GM15510 (cell line): ENCODE measurements around the gene CLEC4M.

Experiments
- POLR2A ChIP-seq: IDR thresholded peaks from 3 replicates; pipeline ENCODE4 v1.6.1; 2011; ENCODE audit warnings: borderline replicate concordance; ENCODE audit not compliant: insufficient read length; ENCODE audit errors: extremely low read depth

The CLEC4M gene

DNA sequence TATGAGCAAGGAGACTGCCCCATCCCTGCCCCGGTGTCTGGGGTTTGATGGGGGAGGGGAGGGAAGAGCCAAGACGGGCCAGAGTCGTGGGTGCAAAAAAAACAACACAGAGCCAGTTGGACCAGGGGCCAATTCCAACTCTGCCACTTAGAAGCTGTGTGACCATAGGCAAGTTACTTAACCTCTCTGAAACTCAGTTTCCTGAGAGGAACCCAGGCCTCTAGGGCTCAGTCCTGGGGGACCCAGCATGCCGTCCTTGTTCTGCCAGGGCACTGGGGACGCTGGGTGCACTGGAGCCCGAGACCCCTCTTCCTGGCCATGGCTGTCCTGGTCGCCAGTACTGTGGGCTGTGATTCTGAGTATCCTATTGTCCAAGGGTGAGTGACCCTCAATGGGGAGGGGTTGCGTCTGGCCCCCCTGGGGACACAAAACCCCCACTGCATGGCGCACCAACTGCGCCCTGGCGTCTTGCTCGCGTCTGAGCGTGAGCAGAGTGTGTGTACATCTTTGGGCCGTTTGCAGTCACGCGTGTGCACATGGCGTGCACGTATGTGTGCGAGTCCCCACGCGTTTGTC, 24.6 kb downstream of the CLEC4M start:
- TF ChIP-seq POLR2A, result no peak

GRCh38 chr19:7788178-7788932, 25.3 kb downstream of the CLEC4M start:
- TF ChIP-seq POLR2A, result no peak

GRCh38 chr19:7788933-7789323, 25.9 kb downstream of the CLEC4M start:
- TF ChIP-seq POLR2A, result no peak

DNA sequence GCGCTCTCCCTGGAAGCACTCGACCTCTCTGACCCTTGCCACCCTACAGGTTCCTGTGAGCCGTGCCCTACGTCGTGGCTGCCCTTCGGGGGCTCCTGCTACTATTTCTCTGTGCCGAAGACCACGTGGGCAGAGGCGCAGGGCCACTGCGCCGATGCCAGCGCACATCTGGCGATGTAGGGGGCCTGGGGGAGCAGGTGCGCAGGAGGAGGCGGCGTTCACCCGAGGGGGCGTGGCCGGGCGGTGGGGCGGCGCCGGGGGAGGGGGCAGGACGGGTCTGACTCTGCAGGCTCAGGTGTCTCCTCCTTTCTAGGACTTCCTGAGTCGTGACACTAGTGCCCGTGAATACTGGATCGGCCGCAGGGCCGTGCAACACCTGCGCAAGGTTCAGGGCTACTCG, 26.4 kb downstream of the CLEC4M start:
- no peak for TF ChIP-seq POLR2A

DNA sequence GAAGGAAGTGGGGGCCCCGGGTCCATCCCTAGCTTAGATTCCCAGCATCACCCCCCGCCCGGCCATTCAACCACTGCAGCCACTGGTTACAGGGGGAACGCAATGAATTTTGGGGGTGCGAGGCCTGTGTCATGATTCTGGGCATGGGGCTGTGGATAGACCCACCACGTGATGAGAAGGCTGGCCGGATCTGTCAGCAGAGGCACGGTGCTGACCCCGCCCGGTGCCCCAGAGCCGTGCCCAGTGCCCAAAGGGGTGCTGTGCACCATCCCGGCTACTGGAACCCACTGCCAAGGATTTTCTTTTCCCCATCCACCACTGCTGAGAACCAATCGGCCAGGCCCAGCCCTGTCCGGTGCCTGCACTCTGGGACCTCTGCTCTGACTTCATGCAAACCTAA, 27.4 kb downstream of the CLEC4M start:
- TF ChIP-seq POLR2A, result no peak

GRCh38 chr19:7792281-7792680, 29.2 kb downstream of the CLEC4M start:
- TF ChIP-seq POLR2A, result no peak

DNA sequence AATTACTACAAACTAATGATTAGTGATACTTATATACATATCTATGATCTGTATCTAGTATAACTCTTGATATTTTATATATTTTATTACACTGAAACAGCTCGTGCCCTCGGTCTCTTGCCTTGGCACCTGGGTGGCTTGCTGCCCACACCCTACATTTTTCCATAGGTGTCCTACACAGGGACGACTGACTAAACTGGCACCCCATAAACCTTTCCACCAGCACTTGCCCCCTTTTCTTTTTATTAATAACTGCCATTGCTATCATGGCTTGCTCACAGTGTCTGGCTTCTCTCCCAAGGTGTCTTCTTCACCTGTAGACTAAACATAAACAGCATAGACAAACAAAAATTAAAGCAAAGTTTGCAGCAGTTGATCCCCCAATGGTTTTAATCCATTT, 30.4 kb downstream of the CLEC4M start:
- TF ChIP-seq POLR2A, result no peak

GRCh38 chr19:7795555-7796161, 32.6 kb downstream of the CLEC4M start:
- no peak for TF ChIP-seq POLR2A

GRCh38 chr19:7799640-7800355, 36.8 kb downstream of the CLEC4M start:
- no peak for TF ChIP-seq POLR2A

DNA sequence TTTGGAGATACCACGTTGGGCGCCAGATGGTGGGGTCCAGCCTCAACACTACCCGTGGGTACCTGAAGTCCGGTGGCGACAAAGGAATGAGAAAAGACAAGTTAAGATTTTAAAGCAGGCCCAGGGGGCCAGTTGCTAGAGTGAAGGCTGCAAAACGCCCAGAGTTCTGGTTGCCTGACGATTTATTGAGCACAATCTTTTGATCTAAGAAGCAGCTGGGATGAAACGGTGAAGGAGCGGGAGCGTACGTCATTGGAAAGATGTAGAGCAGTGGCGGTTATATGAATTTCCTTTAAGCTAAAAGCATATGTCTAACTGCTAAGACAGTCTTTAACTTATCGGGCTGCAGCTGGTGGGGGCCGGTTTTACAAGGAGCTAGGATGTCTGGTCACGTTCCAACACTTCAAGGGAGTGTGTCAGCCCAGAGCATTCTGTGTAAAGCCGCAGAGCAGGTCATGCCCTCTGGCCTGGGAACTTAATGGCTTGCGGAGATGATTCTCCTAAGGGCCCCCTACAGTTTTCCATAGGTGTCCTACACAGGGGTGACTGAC, 38.1 kb downstream of the CLEC4M start:
- TF ChIP-seq POLR2A, result no peak

DNA sequence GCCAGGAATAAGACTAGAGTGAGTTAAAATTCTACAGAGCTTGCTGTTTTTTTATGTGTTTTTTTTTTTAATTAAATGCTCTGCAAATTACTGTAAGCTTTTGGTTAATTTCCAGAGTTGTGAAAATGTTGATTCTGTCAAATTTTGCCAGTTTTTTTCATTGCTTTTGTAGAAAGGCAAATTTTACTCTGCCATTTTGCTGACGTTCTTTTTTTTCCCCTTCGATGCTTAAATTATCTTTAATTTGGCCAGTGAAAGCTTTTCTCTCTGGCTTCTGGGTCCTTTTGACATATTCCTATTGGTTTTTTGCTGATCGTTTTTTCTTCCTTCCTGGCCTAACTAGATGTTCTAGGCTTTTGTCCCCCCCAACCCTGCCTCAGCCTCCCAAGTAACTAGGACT, 43.2 kb downstream of the CLEC4M start:
- no peak for TF ChIP-seq POLR2A

DNA sequence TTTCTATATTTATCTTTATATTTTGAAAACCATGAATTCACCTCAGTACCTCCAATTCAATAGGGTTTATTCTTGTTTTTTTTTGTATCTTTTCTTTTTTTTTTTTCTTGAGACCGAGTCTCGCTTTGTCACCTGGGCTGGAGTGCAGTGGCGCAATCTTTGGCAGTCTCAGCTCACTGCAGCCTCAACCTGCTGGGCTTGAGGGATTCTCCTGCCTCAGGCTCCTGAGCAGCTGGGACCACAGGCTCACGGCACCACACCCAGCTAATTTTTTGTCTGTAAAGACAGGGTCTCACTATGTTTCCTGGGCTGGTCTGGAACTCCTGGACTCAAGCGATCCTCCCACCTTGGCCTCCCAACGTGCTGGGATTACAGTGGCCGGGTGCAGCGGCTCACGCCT, 43.8 kb downstream of the CLEC4M start:
- no peak for TF ChIP-seq POLR2A

- TF ChIP-seq POLR2A, result no peak
Measured at GRCh38 chr19:7808108-7808507, 45.1 kb downstream of the CLEC4M start.

GRCh38 chr19:7811989-7812388, 48.9 kb downstream of the CLEC4M start:
- no peak for TF ChIP-seq POLR2A

GRCh38 chr19:7815325-7815724, 52.3 kb downstream of the CLEC4M start:
- no peak for TF ChIP-seq POLR2A
